Epithelial cell of esophagus (primary cell): ENCODE data around the gene TTC39A.

Source experiments
- DNase-seq: peaks from one replicate; pipeline ENCODE4 v3.0.0; 2010; ENCODE audit warnings: low read depth
- H3K4me3 ChIP-seq: 2 replicates; pipeline ENCODE4 v1.5.1; 2011; ENCODE audit warnings: mild to moderate bottlenecking, low read length, control low read depth
- TF ChIP-seq, protein P1 (sequence below): IDR thresholded peaks from 2 replicates; pipeline ENCODE4 v1.5.1; 2011; ENCODE audit warnings: low read depth, mild to moderate bottlenecking, low read length, control low read depth, inconsistent platforms; ENCODE audit not compliant: insufficient read depth; ENCODE audit errors: missing control alignments

TTC39A gene

DNA sequence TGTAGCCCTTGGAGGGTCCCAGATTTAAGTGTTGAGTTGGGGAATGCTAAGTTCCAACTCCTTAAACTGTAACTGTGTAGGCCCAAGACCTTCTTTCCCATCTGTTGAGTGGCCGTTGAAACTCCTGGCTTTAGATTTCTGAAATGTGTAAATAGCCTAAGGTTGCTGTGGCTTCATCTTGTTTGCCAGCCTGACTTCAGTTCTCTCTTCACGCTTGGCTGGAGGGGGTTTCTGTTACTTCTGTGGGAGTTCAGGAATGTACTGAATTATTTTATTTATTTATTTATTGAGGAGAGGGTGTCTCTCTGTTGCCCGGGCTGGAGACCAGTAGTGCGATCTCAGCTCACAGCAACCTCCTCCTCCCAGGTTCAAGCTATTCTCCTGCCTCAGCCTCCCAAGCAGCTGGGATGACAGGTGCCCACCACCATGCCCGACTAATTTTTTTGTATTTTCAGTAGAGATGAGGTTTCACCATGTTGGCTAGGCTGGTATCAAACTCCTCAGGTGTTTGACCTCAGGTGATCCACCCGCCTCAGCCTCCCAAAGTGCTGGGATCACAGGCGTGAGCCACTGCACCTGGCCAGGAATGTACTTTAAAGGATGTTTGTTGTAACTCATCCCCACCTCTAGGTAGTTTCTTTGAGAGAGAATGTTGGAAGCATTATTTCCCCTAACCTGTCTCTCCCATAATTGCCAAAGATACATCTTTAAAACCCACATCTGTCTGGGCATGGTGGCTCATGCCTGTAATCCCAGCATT, 5.9 kb downstream of the TTC39A start:
- DNase-seq, result no peak
- TF ChIP-seq, protein P1, sequence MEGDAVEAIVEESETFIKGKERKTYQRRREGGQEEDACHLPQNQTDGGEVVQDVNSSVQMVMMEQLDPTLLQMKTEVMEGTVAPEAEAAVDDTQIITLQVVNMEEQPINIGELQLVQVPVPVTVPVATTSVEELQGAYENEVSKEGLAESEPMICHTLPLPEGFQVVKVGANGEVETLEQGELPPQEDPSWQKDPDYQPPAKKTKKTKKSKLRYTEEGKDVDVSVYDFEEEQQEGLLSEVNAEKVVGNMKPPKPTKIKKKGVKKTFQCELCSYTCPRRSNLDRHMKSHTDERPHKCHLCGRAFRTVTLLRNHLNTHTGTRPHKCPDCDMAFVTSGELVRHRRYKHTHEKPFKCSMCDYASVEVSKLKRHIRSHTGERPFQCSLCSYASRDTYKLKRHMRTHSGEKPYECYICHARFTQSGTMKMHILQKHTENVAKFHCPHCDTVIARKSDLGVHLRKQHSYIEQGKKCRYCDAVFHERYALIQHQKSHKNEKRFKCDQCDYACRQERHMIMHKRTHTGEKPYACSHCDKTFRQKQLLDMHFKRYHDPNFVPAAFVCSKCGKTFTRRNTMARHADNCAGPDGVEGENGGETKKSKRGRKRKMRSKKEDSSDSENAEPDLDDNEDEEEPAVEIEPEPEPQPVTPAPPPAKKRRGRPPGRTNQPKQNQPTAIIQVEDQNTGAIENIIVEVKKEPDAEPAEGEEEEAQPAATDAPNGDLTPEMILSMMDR, result no peak
- no peak overlapping the region for H3K4me3 ChIP-seq

DNA sequence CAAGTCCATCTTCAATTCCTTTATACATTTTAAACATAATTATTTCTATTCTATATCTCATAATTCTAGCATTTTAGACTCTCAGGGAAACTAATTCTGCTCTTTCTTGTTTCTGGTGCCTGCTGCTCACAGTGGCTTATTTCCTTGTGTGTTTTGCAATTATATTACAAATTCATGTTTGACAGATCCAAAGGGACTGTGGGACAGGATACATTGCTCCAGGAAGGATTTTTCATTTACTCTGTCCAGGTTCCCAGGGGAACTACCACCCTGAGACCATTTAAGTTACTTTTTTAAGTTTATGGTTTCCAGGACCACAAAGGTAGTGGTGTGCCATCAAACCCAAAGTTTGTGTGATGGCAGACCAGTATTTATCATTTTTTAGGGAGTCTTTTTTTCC, 6.6 kb downstream of the TTC39A start:
- DNase-seq, result no peak
- TF ChIP-seq, protein P1, result no peak
- H3K4me3 ChIP-seq, result no peak overlapping the region

DNA sequence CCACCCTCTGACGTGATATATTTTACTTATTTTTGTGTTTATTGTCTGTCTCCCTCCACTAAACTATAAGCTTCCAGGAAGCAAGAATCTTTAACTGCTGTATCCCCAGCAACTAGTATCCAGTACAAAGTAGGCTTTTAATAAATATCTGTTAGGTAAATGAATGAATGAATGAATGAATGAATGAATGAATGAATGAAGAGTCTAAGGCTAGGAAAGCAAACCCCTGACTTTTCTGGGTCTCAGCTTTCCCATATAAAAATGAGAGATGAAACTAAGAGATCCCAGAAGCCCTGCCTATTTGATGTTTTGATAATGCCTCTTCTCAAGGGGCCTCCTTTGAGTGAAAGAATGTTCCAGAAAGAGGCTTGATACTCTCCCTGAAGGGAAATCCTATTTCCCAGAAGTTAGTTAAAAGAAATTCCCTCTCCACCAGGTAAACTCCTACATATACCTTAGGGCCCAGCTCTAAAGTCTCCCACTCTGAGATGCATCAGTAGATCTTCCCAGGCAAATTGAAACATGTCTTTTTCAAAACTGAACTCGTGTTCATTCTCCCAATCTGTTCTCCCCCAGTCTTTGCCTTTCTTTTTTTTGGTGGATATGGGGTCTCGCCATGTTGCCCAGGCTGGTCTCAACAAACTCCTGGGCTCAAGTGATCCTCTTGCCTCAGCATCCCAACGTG, 7.8 kb downstream of the TTC39A start:
- TF ChIP-seq, protein P1, result no peak

DNA sequence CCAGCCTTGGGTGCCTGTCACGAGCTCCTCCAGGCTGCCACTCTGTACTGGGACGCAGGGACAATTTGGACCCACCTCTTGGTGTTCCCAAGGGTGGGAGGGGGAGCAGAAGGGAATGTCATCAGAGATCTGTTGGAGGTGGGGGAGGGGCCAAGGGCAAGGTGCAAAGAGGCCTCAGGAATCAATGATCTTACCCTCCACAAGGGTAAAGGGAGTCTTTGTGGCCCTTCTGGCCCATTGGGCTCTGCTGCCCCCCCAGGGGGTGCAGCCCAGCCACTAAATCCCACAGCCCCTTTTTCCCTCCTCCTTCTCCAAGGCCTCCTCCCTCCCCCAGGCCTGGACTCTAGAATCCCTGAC, 8.5 kb downstream of the TTC39A start:
- TF ChIP-seq, protein P1, result no peak
- DNase-seq, result no peak
- no peak overlapping the region for H3K4me3 ChIP-seq

More for the DNA sequence above, 7.8 kb downstream of the TTC39A start:
- no peak for DNase-seq
- H3K4me3 ChIP-seq, result no peak overlapping the region

DNA sequence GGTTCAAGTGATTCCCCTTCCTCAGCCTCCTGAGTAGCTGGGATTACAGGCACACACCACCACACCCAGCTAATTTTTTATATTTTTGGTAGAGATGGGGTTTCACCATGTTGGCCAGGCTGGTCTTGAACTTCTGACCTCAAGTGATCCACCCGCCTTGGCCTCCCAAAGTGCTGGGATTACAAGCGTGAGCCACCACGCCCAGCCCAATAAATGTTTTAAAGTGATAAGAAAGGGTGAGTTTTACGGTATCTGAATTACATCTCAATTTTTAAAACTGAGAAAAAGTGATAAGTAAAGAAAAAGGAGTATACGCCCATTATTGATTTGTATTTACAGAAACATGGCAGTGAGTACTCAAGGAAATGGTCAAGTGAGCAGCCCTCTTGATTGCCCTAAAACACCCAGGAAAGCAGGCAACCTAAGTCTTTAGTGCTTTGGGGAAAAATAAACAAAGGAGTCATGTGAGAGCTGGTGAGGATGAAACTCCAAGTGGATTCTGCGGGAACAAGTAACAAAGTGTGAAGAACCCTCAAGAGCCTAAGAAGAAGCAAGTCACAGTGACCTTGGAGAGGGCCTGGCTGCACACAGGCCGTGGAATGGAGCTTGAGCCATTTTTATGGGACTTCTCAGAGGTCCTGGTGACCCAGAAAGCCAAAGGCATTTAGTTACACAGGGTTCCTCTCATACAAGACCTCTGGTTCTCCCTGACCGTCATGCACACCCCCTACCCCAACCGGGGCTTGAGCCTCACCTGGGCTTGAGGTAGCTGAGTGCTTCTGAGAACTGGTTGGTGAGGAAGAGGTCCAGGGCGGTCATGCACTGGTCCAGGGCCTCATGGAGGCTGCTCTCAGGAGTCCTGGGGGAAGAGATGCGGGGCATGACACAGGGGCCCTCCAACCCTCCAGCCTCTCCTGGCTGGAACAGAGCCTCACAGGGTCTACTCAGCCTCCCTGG, 9.1 kb downstream of the TTC39A start:
- H3K4me3 ChIP-seq, result no peak overlapping the region
- DNase-seq, result no peak
- TF ChIP-seq, protein P1, result no peak

DNA sequence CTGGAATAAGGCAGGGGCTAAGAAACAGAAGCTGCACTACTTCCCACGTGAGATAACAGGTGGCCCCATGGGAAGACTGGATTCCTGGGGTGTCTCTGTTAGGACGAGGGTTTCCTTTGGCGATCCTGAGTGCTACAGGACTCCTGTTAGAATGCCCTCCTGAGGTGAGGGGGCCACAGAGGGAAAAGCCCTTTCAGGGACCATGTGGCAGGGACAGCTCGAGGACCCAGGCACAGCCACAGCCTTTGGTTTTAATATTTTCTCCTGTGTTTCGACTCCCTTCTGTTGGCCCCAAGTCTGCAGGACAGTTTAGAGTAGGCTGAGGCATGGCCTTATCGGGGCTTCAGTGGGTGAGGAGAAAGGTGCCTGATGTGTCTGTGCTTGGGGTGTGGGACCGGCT, 12.6 kb downstream of the TTC39A start:
- TF ChIP-seq, protein P1, result no peak
- no peak overlapping the region for H3K4me3 ChIP-seq
- DNase-seq, result no peak
